RPMI8226 (cell line): Measurements from ENCODE around the gene ZNF844.
"Not testable (repeated sequence)": the region's sequence is repeated elsewhere in the genome, so short reads cannot be mapped to it uniquely, and the experiment has no call there.

Source experiments
- DNase-seq: peaks from one replicate; pipeline ENCODE4 v3.0.0-alpha.2; 2015

ZNF844 gene

DNA sequence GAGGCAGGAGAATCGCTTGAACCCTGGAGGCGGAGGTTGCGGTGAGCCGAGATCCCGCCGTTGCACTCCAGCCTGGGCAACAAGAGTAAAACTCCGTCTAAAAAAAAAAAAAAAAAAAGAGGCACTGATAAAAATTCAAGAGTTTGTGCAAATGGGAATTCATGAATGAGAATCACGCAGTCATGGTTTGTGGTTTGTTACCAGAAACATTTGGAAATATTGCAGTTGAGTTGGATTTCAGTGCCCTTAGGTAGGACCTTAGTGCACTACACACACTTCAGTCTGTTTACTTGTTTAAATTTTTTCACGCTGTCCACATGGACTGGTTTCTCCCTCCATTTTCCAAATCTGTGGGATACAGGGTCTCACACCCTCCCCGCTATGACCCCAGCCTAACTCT lies 28.4 kb downstream of the ZNF844 start:
- DNase-seq, result no peak

DNA sequence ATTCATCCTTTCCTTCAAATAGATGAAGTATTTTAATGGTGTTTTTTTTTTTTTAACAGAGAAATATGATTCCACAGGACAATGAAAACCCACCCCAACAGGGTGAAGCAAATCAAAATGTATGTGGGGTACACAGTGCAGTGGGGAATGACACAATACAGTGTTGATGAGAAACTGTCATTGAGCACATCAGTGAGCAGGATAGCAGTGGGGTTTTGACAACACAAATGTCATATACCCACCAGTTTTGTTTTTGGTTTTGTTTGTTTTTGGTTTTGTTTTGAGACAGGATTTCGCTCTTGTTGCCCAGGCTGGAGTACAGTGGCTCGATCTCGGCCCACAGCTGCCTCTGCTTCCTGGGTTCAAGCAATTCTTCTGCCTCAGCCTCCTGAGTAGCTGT lies 29.2 kb downstream of the ZNF844 start:
- no peak for DNase-seq

DNA sequence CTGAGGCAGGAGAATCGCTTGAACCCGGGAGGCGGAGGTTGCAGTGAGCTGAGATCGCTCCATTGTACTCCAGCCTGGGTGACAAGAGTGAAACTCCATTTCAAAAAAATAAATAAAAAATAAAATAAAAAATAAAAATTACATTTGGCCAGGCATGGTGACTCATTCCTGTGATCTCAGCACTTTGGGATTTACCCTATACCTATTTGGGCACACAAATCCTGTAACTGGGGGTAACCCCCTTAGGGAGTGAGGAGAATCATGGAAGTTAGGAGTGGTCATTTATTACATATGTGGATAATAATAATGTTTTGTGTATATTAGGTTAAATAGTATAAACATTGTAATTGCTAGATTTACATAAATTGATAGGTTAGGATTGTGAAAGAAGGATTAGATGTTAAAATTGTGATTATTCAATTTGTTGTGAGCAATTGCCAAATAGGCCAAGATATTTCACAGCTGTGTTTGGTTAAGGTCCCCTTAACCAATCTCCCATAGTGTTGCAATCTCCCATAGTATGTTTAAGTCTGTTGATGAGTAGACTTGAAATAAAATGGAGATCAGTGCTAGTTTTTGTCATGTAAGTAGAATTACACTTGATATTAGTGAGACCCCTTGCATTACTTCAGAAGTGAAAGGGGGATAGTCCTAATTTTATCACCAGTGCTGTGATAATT lies 30.7 kb downstream of the ZNF844 start:
- no peak for DNase-seq

DNA sequence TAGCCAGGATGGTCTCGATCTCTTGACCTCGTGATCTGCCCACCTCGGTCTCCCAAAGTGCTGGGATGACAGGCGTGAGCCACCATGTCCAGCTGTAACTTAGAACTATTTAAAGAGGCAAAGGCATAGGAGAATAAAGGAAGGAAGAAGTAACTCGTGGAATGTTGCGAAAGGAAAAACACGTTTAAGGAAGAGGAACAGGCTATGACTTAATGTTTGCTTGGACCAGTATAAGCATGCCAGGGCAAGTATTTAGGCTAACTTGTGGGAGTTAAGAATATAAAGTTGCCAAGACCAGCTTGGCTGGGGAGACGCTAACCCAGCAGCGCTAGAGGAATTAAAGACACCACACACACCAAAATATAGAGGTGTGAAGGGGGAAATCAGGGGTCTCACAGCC lies 33.5 kb downstream of the ZNF844 start:
- DNase-seq, result no peak

DNA sequence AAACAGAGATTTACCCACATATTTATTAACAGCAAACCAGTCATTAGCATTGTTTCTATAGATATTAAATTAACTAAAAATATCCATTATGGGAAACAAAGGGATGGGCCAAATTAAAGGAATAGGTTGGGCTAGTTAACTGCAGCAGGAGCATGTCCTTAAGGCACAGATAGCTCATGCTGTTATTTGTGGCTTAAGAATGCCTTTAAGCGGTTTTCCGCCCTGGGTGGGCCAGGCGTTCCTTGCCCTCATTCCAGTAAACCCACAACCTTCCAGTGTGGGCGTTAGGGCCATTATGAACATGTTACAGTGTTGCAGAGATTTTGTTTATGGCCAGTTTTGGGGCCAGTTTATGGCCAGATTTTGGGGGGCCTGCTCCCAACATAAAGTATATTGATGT lies 39.4 kb downstream of the ZNF844 start:
- not testable (repeated sequence) for DNase-seq

DNA sequence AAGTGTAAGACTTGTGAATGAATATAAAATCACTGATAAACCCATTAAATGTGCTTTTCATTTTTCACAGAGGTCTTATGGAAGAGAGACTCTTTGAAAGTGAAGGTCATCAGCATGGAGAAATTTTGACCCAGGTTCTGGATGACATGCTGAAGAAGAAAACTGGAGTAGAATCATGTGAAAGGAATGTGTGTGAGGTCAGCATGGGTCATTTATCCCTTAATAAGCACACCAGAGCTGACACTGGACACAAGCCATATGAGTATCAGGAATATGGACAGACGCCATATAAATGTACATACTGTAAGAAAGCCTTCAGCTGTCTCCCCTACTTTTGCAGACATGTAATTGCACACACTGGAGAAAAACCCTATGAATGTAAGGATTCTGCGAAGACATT lies 46.6 kb downstream of the ZNF844 start:
- no peak for DNase-seq

DNA sequence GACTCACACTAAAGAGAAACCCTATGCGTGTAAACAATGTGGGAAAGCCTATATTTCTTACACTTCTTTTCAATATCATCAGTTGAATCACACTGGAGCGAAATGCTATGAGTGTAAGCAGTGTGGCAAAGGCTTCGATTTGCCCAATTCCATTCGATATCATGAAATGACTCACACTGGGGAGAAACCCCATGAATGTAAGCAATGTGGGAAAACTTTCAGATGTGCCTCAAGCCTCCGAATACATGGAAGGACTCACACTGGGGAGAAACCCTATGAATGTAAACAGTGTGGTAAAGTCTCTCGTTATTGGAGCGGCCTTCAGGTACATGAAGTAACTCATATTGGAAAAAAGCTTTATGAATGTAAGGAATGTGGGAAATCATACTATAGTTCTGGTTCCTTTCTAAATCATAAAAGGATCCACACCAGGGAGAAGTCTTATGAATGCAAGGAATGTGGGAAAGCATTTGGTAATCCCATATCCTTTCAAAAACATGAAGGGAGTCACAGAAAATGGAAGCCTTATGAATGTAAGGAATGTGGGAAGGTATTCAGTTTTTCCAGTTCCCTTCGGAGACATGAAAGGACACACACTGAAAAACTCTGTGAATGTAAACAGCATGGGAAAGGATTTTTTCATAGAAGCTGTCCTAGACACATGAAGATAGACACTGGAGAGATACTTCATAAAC lies 47.6 kb downstream of the ZNF844 start:
- DNase-seq, result no peak

DNA sequence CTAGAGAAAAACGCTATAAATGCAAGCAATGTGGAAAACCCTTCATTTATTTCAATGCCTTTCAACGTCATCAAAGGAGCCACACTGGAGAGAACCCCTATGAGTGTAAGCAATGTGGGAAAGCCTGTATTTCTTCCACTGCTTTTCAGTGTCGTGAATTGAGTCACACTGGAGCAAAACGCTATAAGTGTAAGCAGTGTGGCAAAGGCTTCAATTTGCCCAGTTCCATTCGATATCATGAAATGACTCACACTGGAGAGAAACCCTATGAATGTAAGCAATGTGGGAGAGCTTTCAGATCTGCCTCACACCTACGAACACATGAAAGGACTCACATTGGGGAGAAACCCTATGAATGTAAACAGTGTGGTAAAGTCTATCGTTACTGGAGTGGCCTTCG lies 48.2 kb downstream of the ZNF844 start:
- no peak for DNase-seq

DNA sequence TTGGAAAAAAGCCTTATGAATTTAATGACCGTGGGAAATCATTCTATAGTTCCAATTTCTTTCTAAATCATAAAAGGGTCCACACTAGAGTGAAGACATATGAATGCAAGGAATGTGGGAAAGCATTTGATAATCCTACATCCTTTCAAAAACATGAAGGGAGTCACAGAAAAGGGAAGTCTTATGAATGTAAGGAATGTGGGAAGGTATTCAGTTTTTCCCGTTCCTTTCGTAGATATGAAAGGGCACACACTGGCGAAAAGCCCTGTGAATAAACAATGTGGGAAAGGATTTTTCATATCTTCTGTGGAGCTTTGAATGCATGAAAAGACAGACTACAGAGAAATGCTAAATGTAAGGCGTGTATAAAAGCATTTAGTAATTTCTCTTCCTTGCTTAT lies 48.6 kb downstream of the ZNF844 start:
- no peak for DNase-seq

DNA sequence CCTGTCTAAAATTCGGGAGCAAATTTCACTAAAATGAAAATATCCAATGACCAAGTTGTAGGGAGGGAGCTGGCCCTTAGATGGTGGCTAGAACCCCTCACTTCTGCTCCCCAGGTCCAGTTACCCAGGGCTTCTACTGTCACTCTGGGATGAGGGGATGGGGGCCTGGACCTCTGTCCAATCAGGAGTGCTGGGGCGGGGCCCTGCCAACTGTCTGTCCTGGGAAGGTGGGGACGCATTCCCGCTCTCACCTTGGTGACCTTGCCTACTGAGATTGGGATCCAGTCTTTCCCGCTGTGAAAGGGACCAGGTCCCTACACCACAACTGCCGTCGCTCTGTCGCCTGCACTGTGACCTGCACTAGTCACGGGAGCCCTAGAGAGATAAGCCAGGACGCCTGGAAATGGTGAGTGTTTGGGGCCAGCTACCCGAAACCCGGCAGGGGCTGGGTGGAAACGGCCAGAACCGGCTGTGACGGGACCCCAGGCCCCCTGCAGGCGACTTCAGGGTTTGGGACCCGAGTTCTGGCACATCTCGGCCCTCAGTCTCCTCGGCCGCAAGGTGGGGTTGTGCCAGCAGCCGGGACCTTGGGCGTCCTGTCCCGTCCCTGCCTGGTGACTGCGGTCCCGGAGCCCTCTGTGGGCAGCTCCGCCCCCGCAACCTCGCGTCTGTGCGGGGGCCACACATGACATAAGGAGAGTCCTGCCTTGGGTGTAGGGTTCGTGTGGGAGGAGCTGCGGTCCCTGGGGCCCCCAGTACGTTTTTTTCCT lies 52.9 kb downstream of the ZNF844 start:
- no peak for DNase-seq

DNA sequence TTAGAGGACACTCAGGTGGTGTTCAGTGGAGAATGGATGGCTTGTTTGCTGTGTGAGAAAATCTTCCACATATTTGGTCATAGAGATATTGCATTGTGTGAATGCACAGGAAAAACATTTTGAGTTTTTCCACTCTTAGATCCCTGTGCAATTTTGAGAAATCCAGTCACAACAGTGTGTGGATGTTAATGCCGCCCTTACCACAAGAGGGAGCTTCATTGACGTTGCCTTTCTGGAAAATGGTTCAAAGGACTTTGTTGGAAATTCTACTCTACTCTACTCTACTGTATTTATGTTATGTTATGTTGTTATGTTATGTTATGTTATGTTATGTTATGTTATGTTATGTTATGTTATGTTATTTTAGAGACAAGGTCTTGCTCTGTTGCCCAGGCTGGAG lies 62.2 kb downstream of the ZNF844 start:
- peak; percentile 22 for DNase-seq
